Mammary epithelial cell (primary cell): ENCODE results near the gene SOX15.

ENCODE experiments used
- EZH2 ChIP-seq: IDR thresholded peaks from 2 replicates; pipeline ENCODE4 v1.6.1; 2012; ENCODE audit warnings: low read length, inconsistent platforms, borderline replicate concordance
- TF ChIP-seq, protein P1 (sequence below), 2 donors: IDR thresholded peaks in 1 of 2; conservative IDR thresholded peaks in 1 of 2; 2 replicates each; pipeline ENCODE4 v1.5.1; 2011 to 2012; ENCODE audit warnings: inconsistent platforms in 2 of 2, low read length in 2 of 2, mild to moderate bottlenecking in 2 of 2, control low read depth in 1 of 2, low read depth in 1 of 2; ENCODE audit not compliant: insufficient read depth in 1 of 2; ENCODE audit errors: extremely low read depth in 1 of 2

DNA sequence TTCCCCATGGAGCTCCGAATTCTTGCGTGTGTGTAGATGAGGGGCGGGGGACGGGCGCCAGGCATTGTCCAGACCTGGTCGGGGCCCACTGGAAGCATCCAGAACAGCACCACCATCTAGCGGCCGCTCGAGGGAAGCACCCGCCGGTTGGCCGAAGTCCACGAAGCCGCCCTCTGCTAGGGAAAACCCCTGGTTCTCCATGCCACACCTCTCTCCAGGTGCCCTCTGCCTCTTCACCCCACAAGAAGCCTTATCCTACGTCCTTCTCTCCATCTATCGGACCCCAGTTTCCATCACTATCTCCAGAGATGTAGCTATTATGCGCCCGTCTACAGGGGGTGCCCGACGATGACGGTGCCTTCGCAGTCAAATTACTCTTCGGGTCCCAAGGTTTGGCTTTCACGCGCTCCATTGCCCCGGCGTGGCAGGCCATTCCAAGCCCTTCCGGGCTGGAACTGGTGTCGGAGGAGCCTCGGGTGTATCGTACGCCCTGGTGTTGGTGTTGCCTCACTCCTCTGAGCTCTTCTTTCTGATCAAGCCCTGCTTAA, 28.8 kb downstream of the SOX15 start:
- TF ChIP-seq, protein P1, sequence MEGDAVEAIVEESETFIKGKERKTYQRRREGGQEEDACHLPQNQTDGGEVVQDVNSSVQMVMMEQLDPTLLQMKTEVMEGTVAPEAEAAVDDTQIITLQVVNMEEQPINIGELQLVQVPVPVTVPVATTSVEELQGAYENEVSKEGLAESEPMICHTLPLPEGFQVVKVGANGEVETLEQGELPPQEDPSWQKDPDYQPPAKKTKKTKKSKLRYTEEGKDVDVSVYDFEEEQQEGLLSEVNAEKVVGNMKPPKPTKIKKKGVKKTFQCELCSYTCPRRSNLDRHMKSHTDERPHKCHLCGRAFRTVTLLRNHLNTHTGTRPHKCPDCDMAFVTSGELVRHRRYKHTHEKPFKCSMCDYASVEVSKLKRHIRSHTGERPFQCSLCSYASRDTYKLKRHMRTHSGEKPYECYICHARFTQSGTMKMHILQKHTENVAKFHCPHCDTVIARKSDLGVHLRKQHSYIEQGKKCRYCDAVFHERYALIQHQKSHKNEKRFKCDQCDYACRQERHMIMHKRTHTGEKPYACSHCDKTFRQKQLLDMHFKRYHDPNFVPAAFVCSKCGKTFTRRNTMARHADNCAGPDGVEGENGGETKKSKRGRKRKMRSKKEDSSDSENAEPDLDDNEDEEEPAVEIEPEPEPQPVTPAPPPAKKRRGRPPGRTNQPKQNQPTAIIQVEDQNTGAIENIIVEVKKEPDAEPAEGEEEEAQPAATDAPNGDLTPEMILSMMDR (conservative IDR thresholded peaks at IDR 0.05 in 1 of 2, IDR thresholded peaks at IDR 0.05 in 1 of 2; ENCODE audit: extremely low read depth in 1 of 2, insufficient read depth in 1 of 2, low read depth in 1 of 2, low read length in 2 of 2): peak; percentile 64 to 82
- no peak for TF ChIP-seq EZH2
